Ishikawa (cell line): ENCODE measurements around the gene C2orf69.

ENCODE experiments used
- CEBPB ChIP-seq: IDR thresholded peaks from 2 replicates; pipeline ENCODE4 v1.6.1; 2012
- CREB1 ChIP-seq: IDR thresholded peaks from 2 replicates; pipeline ENCODE4 v1.6.1; 2012; ENCODE audit warnings: low read depth
- EGR1 ChIP-seq: IDR thresholded peaks from 2 replicates; pipeline ENCODE4 v1.6.1; 2012
- EP300 ChIP-seq: IDR thresholded peaks from 2 replicates; pipeline ENCODE4 v1.6.1; 2012; ENCODE audit warnings: borderline replicate concordance
- FOXM1 ChIP-seq: IDR thresholded peaks from 2 replicates; pipeline ENCODE4 v1.6.1; 2012; ENCODE audit warnings: low read depth, borderline replicate concordance
- RAD21 ChIP-seq: IDR thresholded peaks from 2 replicates; pipeline ENCODE4 v1.6.1; 2012; ENCODE audit warnings: low read depth
- TAF1 ChIP-seq: IDR thresholded peaks from 2 replicates; pipeline ENCODE4 v1.6.1; 2012; ENCODE audit warnings: low read depth, mild to moderate bottlenecking
- TEAD4 ChIP-seq: IDR thresholded peaks from 2 replicates; pipeline ENCODE4 v1.6.1; 2012
- YY1 ChIP-seq: IDR thresholded peaks from 2 replicates; pipeline ENCODE4 v1.6.1; 2012; ENCODE audit warnings: low read depth
- TF ChIP-seq, protein P1 (sequence below): IDR thresholded peaks from 2 replicates; pipeline ENCODE4 v1.6.1; 2012
- TF ChIP-seq, protein P2 (sequence below): IDR thresholded peaks from 2 replicates; pipeline ENCODE4 v1.6.1; 2012; ENCODE audit warnings: low read depth, mild to moderate bottlenecking
- TF ChIP-seq, protein P3 (sequence below): IDR thresholded peaks from 2 replicates; pipeline ENCODE4 v1.6.1; 2012

DNA sequence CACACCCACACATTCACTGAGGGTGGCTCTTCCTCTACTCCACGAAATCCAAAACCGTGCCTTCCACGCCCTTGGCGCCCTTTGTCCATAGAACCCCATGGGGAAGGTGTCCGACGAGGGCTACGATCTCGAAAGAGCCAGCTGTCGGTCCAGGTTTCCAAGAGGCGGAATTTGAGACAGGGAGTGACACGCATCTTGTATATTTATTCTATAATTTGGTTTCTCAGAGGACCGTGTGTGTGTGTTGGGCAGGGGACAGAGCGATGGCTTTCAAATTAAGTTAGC lies 726 bp downstream of the C2orf69 start:
- TF ChIP-seq EP300 (no peak), TEAD4 (no peak), EGR1 (no peak), CEBPB (no peak), YY1 (no peak), RAD21 (no peak), FOXM1 (no peak), TAF1 (no peak), CREB1 (no peak)
- TF ChIP-seq, protein P1, sequence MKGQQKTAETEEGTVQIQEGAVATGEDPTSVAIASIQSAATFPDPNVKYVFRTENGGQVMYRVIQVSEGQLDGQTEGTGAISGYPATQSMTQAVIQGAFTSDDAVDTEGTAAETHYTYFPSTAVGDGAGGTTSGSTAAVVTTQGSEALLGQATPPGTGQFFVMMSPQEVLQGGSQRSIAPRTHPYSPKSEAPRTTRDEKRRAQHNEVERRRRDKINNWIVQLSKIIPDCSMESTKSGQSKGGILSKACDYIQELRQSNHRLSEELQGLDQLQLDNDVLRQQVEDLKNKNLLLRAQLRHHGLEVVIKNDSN, result no peak
- TF ChIP-seq, protein P2, sequence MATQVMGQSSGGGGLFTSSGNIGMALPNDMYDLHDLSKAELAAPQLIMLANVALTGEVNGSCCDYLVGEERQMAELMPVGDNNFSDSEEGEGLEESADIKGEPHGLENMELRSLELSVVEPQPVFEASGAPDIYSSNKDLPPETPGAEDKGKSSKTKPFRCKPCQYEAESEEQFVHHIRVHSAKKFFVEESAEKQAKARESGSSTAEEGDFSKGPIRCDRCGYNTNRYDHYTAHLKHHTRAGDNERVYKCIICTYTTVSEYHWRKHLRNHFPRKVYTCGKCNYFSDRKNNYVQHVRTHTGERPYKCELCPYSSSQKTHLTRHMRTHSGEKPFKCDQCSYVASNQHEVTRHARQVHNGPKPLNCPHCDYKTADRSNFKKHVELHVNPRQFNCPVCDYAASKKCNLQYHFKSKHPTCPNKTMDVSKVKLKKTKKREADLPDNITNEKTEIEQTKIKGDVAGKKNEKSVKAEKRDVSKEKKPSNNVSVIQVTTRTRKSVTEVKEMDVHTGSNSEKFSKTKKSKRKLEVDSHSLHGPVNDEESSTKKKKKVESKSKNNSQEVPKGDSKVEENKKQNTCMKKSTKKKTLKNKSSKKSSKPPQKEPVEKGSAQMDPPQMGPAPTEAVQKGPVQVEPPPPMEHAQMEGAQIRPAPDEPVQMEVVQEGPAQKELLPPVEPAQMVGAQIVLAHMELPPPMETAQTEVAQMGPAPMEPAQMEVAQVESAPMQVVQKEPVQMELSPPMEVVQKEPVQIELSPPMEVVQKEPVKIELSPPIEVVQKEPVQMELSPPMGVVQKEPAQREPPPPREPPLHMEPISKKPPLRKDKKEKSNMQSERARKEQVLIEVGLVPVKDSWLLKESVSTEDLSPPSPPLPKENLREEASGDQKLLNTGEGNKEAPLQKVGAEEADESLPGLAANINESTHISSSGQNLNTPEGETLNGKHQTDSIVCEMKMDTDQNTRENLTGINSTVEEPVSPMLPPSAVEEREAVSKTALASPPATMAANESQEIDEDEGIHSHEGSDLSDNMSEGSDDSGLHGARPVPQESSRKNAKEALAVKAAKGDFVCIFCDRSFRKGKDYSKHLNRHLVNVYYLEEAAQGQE, result no peak
- TF ChIP-seq, protein P3, sequence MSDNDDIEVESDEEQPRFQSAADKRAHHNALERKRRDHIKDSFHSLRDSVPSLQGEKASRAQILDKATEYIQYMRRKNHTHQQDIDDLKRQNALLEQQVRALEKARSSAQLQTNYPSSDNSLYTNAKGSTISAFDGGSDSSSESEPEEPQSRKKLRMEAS, result peak; percentile 46
